Keratinocyte (primary cell): ENCODE data around the gene CFAP69. TPM values are rescaled to one million over a fixed set of nuclear protein-coding genes. Genes with fewer than 3 reads are reported as not detected.
A peak's percentile ranks its signal among the peaks of the same experiment; 100 is the strongest.
"Not testable (repeated sequence)": the region's sequence is repeated elsewhere in the genome, so short reads cannot be mapped to it uniquely, and the experiment has no call there.

Source experiments
- DNase-seq: peaks from one replicate; pipeline ENCODE4 v3.0.0-alpha.2; 2011; ENCODE audit warnings: low read depth, missing footprints, low spot score
- FAIRE-seq: peaks from 2 replicates; lab custom pipeline; 2011; peaks lifted over from hg19 to GRCh38; lab: Jason Lieb, UNC
- H2AFZ ChIP-seq: 2 replicates; pipeline ENCODE4 v1.6.0; 2012; ENCODE audit warnings: low read length, control low read depth, inconsistent platforms; ENCODE audit not compliant: control insufficient read depth
- H3K27ac ChIP-seq: 2 replicates; pipeline ENCODE4 v1.5.1; 2011; ENCODE audit warnings: low read length; ENCODE audit not compliant: control insufficient read depth, insufficient read depth
- H3K27me3 ChIP-seq: 3 replicates; pipeline ENCODE4 v1.6.0; 2011; ENCODE audit warnings: low read length; ENCODE audit not compliant: control insufficient read depth, insufficient read depth; ENCODE audit errors: extremely low read depth
- H3K36me3 ChIP-seq, 2 experiments: 2 replicates in 1 of 2; 3 replicates in 1 of 2; pipeline ENCODE4 v1.5.1; 2011; ENCODE audit warnings: low read length in 2 of 2, mild to moderate bottlenecking in 1 of 2; ENCODE audit not compliant: control insufficient read depth in 2 of 2, insufficient read depth in 2 of 2; ENCODE audit errors: extremely low read depth in 1 of 2
- H3K4me1 ChIP-seq: 3 replicates; pipeline ENCODE4 v1.5.1; 2011; ENCODE audit warnings: low read length; ENCODE audit not compliant: control insufficient read depth, insufficient read depth; ENCODE audit errors: extremely low read depth
- H3K4me2 ChIP-seq: 3 replicates; pipeline ENCODE4 v1.6.0; 2011; ENCODE audit warnings: low read depth, low read length; ENCODE audit not compliant: control insufficient read depth, insufficient read depth; ENCODE audit errors: extremely low read depth
- H3K4me3 ChIP-seq, 3 experiments: fragments of 200-600 bp in 1 of 3; sonication (generic) in 1 of 3; 2 replicates in 2 of 3; 3 replicates in 1 of 3; pipeline ENCODE4 v1.5.1; 2011 to 2016; ENCODE audit warnings: low read length in 3 of 3, mild to moderate bottlenecking in 3 of 3, control low read depth in 2 of 3, inconsistent platforms in 1 of 3, low read depth in 1 of 3, mixed read lengths in 1 of 3, mixed run types in 1 of 3, moderate library complexity in 1 of 3; ENCODE audit not compliant: control insufficient read depth in 2 of 3, insufficient read depth in 2 of 3; ENCODE audit errors: extremely low read depth in 1 of 3
- H3K79me2 ChIP-seq: 2 replicates; pipeline ENCODE4 v1.6.0; 2012; ENCODE audit warnings: low read length; ENCODE audit not compliant: control insufficient read depth, insufficient read depth
- H3K9ac ChIP-seq: 3 replicates; pipeline ENCODE4 v1.6.0; 2011; ENCODE audit warnings: low read length; ENCODE audit not compliant: control insufficient read depth, insufficient read depth; ENCODE audit errors: extremely low read depth
- H3K9me1 ChIP-seq: 3 replicates; pipeline ENCODE4 v1.6.0; 2011; ENCODE audit warnings: low read length; ENCODE audit not compliant: control insufficient read depth, insufficient read depth; ENCODE audit errors: extremely low read depth
- H3K9me3 ChIP-seq: 2 replicates; pipeline ENCODE4 v1.5.1; 2012; ENCODE audit warnings: low read depth, low read length; ENCODE audit not compliant: control insufficient read depth
- H4K20me1 ChIP-seq: 3 replicates; pipeline ENCODE4 v1.6.0; 2011; ENCODE audit warnings: low read length; ENCODE audit not compliant: control insufficient read depth, insufficient read depth; ENCODE audit errors: extremely low read depth
- EZH2 ChIP-seq: IDR thresholded peaks from one replicate; pipeline ENCODE4 v1.6.1; 2012; ENCODE audit warnings: inconsistent platforms, mild to moderate bottlenecking, low read length, moderate library complexity
- dilution Hi-C: fragments of 300-500 bp; cut with MboI; formaldehyde crosslinking; loops from one replicate; pipeline ENCODE4 v1.7.0; 2020; ENCODE audit warnings: low sequenced_read_pairs; ENCODE audit not compliant: extremely low pct_ligation_motif_present
- polyA plus RNA-seq, 5 experiments: library from polyadenylated mRNA; depleted of rRNA in 3 of 5; stranded (reverse) in 3 of 5; stranded (forward) in 1 of 5; unstranded in 1 of 5; fragments of >200 nt; gene quantifications; 1 replicate in 1 of 5; 2 replicates in 3 of 5; 3 replicates in 1 of 5; pipeline versions ENCODE4 v1.2.1 to v1.2.3, GENCODE V29; 2011 to 2012; ENCODE audit warnings: missing spikeins in 2 of 5, low read depth in 1 of 5, low replicate concordance in 1 of 5
- TF ChIP-seq, protein P1 (sequence below), 3 experiments: IDR thresholded peaks in 1 of 3; conservative IDR thresholded peaks in 1 of 3; optimal IDR thresholded peaks in 1 of 3; 2 replicates in 2 of 3; 3 replicates in 1 of 3; pipeline versions ENCODE3 to v1.5.1; 2011; ENCODE audit warnings: low read length in 3 of 3, mild to moderate bottlenecking in 3 of 3, moderate library complexity in 2 of 3, control low read depth in 1 of 3, inconsistent platforms in 1 of 3; ENCODE audit not compliant: insufficient read depth in 2 of 3; ENCODE audit errors: extremely low read depth in 1 of 3

Gene CFAP69
- polyA plus RNA-seq, 1 donor (not counting 4 experiments of a cell fraction or from before 2014, with no cell fraction given): 1.6 TPM

DNA sequence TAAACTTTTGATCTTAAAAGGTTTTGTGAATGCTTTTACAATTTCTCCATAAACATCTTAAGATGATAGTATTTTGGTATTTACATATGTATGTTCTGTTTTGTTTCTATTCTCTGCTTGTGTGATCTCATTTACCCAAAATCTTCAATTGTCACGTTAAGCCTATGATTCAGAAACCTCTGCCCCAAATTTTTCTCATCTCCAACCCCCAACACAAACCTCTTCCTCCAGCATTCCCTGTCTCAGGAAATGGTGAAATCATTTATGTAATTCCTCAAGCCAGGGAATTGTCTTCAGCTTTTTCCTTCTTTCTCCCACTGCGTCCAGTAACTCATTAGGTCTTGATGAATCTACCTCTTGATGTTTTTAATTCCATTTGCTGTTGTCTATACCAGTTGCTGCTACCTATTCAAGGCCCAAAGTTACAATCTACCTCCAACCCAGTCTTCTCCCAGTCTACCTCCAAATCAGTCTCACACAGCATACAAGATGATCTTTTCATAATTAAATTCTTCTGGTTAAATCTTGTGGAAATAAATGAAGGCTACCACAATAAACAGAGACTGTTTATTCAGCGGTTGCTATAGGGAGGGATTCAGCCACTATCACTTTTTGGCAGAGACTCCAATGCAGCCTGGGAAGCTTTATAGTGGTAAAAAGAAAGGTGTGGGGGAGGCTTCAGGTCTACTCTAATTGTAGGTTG lies 5.8 kb downstream of the CFAP69 start:
- Histone ChIP-seq H3K4me2 (no peak overlapping the region), H3K27ac (no peak overlapping the region)

GRCh38 chr7:90251304-90251635 lies 6.3 kb downstream of the CFAP69 start:
- Histone ChIP-seq H3K36me3 (no peaks in the 10 kb centered on the region), H3K9me3 (no peaks in the 10 kb centered on the region), H3K27ac (no peak overlapping the region), H3K9ac (no peak overlapping the region), H3K27me3 (no peaks in the 10 kb centered on the region), H2AFZ (peak overlapping the region; percentile 3), H3K79me2 (no peaks in the 10 kb centered on the region), H3K9me1 (no peaks in the 10 kb centered on the region), H3K4me3 (no peak overlapping the region), H3K4me1 (peaks cover 8% of the 10 kb centered on the region), H4K20me1 (no peaks in the 10 kb centered on the region), H3K4me2 (no peak overlapping the region)
- TF ChIP-seq, protein P1, sequence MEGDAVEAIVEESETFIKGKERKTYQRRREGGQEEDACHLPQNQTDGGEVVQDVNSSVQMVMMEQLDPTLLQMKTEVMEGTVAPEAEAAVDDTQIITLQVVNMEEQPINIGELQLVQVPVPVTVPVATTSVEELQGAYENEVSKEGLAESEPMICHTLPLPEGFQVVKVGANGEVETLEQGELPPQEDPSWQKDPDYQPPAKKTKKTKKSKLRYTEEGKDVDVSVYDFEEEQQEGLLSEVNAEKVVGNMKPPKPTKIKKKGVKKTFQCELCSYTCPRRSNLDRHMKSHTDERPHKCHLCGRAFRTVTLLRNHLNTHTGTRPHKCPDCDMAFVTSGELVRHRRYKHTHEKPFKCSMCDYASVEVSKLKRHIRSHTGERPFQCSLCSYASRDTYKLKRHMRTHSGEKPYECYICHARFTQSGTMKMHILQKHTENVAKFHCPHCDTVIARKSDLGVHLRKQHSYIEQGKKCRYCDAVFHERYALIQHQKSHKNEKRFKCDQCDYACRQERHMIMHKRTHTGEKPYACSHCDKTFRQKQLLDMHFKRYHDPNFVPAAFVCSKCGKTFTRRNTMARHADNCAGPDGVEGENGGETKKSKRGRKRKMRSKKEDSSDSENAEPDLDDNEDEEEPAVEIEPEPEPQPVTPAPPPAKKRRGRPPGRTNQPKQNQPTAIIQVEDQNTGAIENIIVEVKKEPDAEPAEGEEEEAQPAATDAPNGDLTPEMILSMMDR (optimal IDR thresholded peaks at IDR 0.05 in 1 of 3, IDR thresholded peaks at IDR 0.05 in 1 of 3, conservative IDR thresholded peaks at IDR 0.05 in 1 of 3; ENCODE audit: extremely low read depth in 1 of 3, insufficient read depth in 2 of 3, low read length in 3 of 3): no peak
- TF ChIP-seq EZH2: no peak
- dilution Hi-C loops: no loop called here
- DNase-seq (no peak), FAIRE-seq (no peak)

More for the DNA sequence above, 5.8 kb downstream of the CFAP69 start:
- no peaks in the 10 kb centered on the region for H3K9me1 ChIP-seq
- dilution Hi-C loops: no loop called here
- H3K36me3 ChIP-seq: no peaks in the 10 kb centered on the region
- H3K9me3 ChIP-seq: no peaks in the 10 kb centered on the region
- no peak overlapping the region for H3K9ac ChIP-seq
- no peak for DNase-seq
- TF ChIP-seq, protein P1 (optimal IDR thresholded peaks at IDR 0.05 in 1 of 3, IDR thresholded peaks at IDR 0.05 in 1 of 3, conservative IDR thresholded peaks at IDR 0.05 in 1 of 3; ENCODE audit: extremely low read depth in 1 of 3, insufficient read depth in 2 of 3, low read length in 3 of 3): no peak
- TF ChIP-seq EZH2: no peak
- H3K4me1 ChIP-seq: peaks cover 9% of the 10 kb centered on the region
- H4K20me1 ChIP-seq: no peaks in the 10 kb centered on the region
- H2AFZ ChIP-seq: peak overlapping the region; percentile 3
- H3K27me3 ChIP-seq: no peaks in the 10 kb centered on the region
- H3K79me2 ChIP-seq: no peaks in the 10 kb centered on the region
- no peak overlapping the region for H3K4me3 ChIP-seq
- no peak for FAIRE-seq

GRCh38 chr7:90256011-90256410 lies 11.0 kb downstream of the CFAP69 start:
- H3K4me3 ChIP-seq, H3K4me2 ChIP-seq, H3K9ac ChIP-seq, H4K20me1 ChIP-seq, dilution Hi-C loops, DNase-seq, H3K4me1 ChIP-seq, FAIRE-seq, H3K27ac ChIP-seq, H3K79me2 ChIP-seq, H3K9me1 ChIP-seq, H2AFZ ChIP-seq, H3K9me3 ChIP-seq, H3K27me3 ChIP-seq, H3K36me3 ChIP-seq: not testable (repeated sequence)
